ENCODE data around the gene PDXK. TPM values are rescaled to one million over a fixed set of nuclear protein-coding genes. Genes with fewer than 3 reads are reported as not detected.

The PDXK gene
- polyA plus RNA-seq, 4 donors: 66.1 to 95.8 (median 78.7) TPM

DNA sequence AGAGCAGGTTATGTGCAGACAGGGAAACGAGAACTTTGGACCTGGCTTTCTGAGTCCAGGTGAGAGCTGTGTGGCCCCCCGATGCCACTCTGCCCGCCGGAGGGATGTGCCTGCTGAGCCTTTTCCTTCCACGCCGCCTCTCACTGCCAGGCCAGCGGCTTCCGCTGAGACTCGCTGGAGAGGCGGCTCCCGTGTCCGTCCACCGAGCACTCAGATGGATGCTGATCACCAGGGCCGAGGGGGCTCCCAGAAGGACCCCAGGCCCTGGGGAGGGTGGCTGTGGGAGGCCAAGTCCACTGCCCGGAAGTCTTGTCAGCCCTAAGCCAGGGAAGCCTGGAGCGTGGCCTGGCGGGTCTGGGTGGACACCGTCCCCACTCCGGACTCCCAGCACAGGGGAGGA is 40.7 kb downstream of the PDXK start:
- no peak for DNase-seq (ENCODE audit: low read depth in 4 of 4, low spot score in 2 of 4)

DNA sequence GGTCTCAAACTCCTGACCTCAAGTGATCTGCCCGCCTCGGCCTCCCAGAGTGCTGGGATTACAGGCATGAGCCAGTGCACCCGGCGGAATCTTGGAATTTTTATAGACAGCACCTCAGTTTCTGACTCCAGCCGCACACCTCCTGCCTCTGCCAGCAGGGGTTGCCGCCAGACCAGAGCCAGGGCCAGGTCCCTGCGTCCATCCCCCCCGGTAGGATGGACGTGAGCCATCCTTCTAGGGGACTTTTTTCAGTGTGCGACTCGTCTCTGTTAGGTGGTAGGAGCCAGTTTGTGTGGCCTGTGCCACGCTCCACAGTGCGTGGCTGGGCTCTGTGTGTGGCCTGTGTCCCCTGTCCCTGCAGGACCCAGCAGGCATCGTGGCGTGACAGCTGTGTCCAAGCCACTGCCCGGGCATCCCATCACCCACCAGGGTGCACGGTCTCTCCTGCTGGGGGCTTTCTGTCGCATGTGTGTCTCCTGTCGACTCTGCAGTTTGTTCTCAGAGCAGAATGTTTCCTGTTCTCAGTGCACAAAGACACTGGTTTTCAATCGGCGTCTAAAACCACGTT is 41.5 kb downstream of the PDXK start:
- DNase-seq (ENCODE audit: low read depth in 4 of 4, low spot score in 2 of 4): no peak

DNA sequence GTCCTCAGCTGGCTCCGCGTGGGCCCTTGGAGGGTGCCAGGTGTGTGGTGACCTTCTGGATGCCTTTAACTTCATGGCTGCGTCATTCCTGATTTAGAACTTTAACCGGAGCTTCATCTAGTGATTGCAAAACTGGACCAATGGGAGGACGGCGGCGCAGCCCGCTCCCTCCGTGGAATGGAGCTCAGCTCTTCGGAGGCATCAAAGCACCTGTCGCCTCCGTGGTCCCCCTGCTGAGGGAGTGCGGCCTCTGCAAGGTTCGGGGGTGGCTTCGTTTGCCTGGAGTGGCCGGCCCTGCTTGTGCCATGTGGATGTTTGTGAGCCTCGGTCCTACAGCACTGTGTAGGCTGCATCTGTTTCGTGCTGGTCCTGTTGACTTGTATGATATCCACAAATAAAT is 43.0 kb downstream of the PDXK start:
- no peak for DNase-seq (ENCODE audit: low read depth in 4 of 4, low spot score in 2 of 4)

DNA sequence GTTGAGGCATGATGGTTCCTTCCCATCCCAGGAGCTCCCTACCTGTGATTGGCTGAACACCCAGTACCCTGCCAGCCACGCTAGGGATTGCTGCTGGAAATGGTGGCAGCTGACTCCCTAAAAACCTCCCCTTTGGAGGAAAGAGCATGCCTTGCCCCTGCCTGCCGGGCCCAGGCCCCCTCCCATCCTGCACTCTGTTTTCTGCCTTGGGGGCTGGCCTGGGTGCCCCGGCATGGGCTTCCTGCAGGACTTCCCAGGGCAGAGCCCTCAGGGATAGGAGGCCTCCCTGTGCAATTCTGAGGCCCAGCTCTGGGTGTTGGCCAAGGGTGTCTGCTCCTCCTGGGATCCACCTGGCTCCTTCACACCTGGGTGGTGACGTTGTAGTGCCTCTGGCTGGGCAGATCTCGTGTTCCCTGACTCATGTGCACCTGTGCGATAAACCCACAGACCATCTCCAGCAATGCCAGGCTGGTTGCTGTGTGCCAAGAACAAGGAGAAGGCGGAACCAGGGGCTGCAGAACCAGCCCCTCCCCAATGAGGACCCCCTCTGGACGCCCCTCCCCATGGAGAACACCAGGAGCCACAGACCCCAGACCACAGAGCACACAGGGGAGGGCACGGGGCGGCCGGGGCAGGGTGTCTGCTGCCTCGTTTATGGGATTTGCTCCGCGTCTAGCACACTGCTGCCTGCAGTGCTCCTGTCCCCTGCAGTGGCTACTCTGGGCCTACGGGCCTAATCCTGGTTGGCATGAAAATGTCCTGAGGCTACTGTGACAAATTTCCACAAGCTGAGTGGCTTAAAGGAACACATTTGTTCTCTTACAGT is 43.6 kb downstream of the PDXK start:
- no peak for DNase-seq (ENCODE audit: low read depth in 4 of 4, low spot score in 2 of 4)

DNA sequence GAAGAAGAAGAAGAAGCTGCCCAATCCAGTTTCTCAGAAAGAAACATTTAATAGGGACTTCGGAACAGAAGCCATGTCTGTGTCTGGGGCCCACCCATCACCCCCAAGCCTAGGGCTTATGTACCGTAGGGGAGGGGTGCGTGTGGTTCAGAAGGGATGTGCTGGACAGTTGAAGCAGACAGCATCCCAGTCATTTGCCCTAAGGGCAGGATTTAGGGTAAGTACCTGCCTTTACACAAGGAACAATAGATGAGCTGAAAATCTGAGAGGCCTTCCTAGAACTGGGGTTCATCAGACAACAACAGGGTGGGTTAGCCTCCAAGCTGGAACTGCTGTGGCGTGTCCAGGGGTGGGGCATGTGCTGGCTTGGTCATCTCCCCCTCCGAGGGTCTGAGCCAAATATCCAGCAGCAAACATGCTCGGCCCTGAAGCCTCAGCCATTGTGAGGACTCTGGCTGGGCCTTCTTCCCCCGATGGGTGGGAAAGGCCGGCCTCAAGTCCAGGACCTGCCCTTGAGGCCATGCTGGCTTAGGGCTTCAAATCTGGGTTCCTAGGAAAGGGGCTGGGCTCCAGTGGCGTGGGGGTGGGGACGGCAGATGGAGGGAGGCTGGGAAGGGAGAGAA is 45.1 kb downstream of the PDXK start:
- no peak for DNase-seq (ENCODE audit: low read depth in 4 of 4, low spot score in 2 of 4)

DNA sequence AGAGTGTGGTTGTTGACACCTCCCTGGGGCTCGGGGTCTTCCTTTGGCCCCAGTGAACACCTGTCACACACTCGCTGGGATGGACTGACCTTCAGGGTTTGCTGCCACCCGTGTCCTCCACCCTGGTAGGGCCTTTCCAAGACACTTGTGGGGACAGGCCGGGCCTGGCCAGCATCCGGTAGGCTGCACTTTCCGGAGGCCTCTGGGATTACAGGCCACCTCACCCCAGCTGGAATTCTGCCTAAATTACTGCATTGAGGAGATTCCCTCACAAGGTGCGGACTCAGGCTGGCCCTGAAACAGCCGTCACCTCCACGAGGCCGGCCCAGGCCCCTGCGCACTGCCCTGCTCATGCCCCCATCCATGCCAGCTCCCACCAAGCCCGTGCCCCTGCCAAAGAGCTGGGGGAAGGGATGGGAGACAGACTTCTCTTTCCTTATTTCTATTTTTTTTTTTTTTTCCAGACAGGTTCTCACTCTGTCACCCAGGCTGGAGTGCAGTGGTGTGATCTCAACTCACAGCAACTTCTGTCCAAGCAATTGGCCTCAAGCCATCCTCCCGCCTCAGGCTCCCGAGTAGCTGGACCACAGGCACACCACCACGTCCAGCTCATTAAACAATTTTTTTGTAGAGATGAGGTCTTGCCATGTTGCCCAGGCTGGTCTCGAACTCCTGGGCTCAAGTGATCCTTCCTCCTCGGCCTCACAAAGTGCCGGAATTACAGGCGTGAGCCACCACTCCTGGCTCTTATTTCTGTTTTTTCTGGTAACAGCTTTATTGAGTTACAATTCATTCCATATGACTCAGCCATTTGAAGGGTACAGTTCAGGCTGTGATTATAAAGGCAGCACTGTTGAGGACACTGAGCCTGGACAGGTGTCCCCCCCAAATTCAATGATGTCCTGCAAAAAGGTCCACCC is 45.9 kb downstream of the PDXK start:
- no peak for DNase-seq (ENCODE audit: low read depth in 4 of 4, low spot score in 2 of 4)

DNA sequence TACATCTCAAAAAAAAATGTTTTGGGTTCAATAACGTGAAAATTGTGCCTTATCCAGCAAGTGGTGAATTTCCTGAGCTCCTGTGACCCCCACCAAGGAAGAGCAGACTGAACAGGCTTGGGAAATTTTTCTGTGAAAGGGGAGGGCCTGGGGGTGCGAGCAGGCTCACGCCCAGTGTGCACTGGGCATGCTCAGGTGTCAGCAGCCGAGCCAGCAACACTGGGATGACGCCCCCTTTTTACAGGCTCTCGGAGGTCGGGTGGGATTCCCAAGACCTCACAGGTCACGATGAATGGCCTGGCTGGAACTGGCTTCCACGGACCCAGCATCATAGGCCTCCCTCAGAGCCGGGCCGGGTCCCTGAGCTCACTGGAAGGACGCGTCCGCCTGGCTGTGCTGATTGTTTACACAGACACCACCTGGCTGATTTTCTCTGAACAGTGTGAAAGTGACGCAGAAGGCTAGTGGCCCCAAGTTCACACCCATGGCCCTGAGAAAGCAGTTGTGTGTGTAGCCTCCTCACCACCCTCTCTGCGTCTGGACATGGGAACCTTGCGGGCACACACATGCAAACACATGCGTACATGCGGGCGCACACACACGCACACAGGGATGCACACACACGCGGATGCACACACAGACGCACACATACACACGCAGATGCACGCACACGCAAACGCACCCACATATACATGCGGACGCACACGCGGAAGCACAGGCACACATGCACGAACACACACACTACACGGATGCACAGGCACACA is 48.0 kb downstream of the PDXK start:
- no peak for DNase-seq (ENCODE audit: low read depth in 4 of 4, low spot score in 2 of 4)

DNA sequence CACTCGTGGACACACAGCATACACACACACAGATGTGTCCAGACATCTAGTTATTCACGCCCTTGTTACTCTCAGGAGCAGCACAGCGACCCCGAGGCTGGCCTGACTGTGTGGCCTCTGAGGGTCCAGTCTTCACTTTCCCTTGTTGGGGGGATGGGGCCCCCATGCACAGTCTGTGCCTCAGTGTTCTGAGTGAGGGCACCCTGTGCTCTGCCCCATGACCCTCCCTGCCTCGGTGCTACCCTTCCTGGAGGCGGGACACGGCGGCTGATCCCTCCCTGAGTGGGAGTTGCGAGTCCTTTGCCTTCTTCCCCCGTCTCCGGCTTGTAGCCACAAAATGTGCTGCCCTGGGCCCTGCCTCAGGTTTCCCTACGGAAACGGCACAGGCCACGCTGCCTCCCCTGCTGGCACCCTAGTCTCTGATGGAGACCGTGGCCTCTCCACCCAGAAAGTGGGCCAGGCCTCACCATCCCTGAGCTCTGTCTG is 48.6 kb downstream of the PDXK start:
- no peak for DNase-seq (ENCODE audit: low read depth in 4 of 4, low spot score in 2 of 4)

DNA sequence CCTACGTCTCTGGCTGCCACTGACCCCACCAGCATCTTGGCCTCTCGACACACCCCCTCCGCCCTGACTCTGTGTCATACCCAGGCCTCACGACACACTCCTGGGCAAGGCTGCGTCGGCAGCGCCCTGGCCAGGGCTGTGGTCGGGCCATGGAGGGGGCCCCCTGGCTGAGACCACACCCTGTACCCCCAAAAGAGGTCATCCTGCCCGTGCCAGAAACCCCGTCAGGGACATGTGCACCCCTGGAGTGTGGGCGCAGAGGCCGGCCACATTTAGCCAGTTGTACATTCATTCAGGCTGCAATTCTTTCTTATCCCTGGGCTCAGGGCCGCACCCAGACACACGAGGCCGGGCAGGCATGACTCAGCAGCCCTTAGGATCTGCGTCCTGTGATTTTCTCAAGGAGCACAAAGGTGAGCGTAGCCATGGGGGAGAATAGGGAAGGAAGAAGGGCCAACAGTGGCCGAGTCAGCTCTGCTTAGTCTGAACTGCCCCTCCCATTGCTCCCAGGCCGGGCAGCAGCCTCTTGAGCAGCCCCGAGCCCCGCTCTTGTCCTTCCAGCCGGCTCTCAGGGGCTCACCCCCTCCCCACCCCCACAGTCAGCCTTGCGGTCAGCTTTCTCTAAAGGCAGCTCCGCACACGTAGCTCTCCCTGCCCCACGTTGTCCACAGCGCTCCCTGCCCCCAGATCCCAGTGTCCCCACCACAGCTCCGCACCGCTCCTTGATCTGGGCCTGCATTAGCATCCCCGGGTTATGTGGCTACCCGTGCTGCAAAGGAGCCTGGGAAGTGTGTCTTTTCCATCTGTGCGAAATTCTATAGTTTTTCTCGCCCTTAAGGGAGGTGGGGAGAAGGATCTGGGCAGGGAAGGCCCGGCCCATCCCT is 49.3 kb downstream of the PDXK start:
- DNase-seq (ENCODE audit: low read depth in 4 of 4, low spot score in 2 of 4): no peak

DNA sequence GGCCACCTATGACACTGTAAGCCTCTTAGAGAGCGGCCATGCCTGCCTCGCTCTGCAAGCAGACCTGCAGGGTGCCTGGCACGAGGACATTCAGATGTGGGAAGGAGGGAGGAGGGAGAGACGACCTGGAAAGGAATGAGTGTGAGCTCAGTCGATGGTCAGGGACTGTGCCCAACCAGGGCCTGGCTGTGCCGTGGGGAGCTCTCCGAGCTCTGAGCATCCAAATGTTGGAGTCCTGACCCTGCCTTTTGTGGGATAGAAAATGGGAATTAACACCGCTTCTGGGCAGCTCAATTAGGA is 49.9 kb downstream of the PDXK start:
- no peak for DNase-seq (ENCODE audit: low read depth in 4 of 4, low spot score in 2 of 4)

DNA sequence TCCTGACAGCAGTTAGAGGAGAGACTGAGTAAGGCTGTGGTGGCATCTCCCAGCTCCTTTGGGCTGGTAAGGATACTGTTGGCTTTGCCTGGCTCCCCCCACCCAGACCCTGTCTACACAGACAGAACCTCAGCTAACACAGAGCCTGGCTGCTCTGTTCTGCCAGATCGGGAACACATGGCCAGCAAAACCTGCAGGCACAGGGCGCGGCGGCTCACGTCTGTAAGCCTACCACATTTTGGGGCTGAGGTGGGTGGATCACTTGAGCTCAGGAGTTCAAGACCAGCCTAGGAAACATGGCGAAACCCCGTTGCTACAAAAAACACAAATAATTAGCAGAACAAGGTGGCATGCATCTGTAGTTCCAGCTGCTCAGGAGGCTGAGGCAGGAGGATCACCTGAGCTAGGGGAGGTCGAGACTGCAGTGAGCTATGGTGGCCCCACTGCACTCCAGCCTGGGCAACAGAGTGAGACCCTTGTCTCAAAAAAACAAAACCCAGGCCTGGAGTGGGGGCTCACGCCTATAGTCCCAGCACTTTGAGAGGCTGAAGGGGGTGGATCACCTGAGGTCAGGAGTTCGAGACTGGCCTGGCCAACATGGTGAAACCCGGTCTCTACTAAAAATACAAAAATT is 50.5 kb downstream of the PDXK start:
- no peak for DNase-seq (ENCODE audit: low read depth in 4 of 4, low spot score in 2 of 4)

DNA sequence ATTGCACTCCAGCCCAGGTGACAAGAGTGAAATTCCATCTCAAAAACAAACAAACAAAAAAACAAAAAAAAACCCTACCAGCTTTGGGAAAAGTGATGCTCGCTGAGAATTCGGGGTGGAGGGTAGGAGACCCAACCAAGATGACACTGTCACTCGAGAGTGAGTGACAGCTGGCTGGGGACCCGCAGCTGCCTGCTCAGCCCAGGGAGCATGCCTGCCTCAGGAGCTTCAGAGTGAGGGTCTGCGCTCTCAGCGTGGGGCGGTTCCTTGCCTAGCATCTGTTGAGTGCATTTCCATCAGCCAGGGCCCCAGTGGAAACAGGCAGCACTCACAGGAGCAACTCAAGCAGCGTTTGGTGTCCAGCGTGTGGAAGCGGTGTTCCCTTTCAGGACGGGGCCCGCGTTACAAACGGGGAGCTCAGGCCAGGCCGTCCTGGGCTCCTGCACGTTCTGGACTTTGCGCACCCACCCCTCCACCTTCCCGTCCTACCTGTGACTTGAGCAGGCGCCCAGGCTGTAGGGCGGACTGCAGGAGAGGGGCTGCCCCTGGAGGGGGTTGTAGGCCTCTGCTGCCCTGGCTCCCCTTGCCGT is 51.2 kb downstream of the PDXK start:
- DNase-seq (ENCODE audit: low read depth in 4 of 4, low spot score in 2 of 4): no peak

DNA sequence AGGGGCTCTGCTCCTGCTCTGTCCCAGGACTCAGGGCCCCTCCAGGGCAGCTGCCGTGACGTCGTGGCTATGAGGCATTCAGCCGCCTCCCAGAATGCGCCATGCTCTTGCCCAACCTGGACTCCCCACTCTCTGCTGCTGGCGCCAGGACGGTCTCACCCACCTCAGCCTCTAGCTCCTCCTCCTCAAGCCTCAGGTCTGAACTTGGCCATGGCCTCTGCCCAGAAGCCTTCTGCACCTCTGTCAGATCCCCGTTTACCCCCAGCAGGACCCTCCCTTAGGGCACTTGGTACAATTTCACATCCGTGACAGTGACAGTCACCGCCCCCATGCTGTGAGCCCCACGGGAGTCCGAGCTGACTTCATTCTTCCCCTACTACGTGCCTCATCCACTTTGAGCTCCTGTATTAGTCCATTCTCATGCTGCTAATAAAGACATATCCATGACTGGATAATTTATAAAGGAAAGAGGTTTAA is 52.3 kb downstream of the PDXK start:
- DNase-seq (ENCODE audit: low read depth in 4 of 4, low spot score in 2 of 4): no peak

DNA sequence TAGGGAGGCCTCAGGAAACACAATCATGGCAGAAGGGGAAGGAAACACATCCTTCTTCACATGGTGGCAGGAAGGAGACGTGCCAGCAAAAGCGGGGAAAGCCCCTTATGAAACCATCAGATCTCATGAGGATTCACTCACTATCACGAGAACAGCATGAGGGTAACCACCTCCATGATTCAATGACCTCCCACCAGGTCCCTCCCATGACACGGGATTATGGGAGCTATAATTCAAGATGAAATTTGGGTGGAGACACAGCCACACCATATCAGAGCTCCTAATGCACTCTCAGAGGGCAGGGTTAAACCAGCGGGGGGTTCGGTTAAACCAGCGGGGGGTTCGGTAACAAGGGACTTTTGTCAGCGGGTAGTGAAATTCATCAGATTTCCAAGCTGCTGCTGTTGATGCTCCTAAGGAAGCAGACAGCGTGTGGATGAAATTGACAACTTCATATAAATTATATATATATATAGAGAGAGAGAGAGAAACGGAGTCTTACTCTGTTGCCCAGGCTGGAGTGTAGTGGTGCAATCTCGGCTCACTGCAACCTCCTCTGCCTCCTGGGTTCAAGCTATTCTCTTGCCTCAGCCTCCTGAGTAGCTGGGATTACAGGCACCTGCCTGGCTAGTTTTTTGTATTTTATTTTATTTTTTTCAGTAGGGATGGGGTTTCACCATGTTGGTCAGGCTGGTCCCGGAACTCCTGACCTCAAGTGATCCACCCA is 52.9 kb downstream of the PDXK start:
- DNase-seq (ENCODE audit: low read depth in 4 of 4, low spot score in 2 of 4): no peak

DNA sequence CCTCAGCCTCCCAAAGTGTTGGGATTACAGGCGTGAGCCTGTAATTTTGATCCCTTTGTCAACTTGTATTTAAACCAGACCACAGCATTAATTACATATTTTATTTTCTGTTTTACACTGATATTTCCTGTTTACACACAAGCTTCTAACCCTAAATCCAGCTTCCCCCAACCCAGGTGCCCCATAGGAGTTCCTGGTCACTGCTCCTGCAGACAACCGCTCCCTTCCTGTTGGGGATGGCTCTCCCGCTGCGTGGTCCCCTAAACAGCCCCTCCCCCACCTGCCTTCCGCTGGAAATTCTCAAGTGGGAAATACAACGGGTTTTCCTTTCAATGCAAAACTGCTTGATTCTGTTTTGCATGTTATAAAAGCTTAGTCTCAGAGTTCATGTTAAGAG is 53.5 kb downstream of the PDXK start:
- no peak for DNase-seq (ENCODE audit: low read depth in 4 of 4, low spot score in 2 of 4)

DNA sequence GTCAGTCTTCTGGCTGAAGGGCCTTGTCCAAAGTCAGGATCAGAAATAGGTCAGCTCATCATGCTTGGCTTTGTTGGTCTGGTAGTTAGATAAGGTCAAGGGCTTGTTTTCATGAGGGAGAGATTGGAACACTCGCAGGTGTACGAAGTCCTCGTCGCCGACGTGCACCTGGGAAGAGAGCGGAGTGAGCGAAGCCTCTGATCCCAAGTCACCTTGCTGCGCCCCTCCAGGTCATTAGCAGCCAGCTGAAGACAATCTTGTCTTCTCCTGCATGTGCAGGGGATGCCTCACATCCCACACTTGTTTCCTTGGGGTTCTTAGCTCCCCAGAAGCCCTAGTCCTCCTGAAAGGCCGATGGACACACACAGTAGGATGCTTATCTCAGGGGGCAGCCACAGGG is 55.2 kb downstream of the PDXK start:
- no peak for DNase-seq (ENCODE audit: low read depth in 4 of 4, low spot score in 2 of 4)

DNA sequence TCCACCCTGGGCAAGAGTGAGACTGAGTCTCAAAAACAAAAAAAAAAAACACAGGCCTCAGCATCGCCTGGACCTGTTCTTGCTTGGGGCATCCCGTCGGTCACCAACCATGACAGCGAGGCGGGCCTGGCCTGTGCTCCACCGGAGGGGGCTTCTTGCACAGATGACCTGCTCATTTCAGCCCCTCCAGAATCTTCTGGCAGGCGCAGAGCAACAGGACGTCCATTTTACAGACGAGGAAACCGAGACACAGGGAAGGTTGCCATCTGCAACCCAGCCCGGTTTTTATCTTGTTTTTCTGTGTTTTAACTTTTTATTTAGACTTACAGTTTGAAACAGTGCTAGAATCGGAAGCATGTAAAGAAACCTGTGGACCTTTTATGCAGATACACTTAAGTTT is 56.3 kb downstream of the PDXK start:
- no peak for DNase-seq (ENCODE audit: low read depth in 4 of 4, low spot score in 2 of 4)
